GM19240 (cell line): ENCODE measurements around the gene ZSCAN12.

ENCODE experiments used
- DNase-seq: peaks from one replicate; pipeline ENCODE4 v3.0.0; 2011; ENCODE audit warnings: low spot score; ENCODE audit not compliant: insufficient read length

Gene ZSCAN12

GRCh38 chr6:28333047-28333446 lies 66.5 kb downstream of the ZSCAN12 start:
- DNase-seq: no peak

- DNase-seq: no peak
These were observed 69.5 kb downstream of the ZSCAN12 start for GRCh38 chr6:28330041-28330440.
